ENCODE data around the gene LACRT.

Gene LACRT

GRCh38 chr12:54598970-54599369 is 35.7 kb downstream of the LACRT start:
- DNase-seq: no peak

GRCh38 chr12:54596526-54596946 is 38.2 kb downstream of the LACRT start:
- DNase-seq: peak; percentile 28

GRCh38 chr12:54595471-54595870 is 39.2 kb downstream of the LACRT start:
- DNase-seq: no peak

GRCh38 chr12:54593725-54594124 is 41.0 kb downstream of the LACRT start:
- DNase-seq: no peak

GRCh38 chr12:54593135-54593534 is 41.6 kb downstream of the LACRT start:
- no peak for DNase-seq

GRCh38 chr12:54592316-54592715 is 42.4 kb downstream of the LACRT start:
- DNase-seq: no peak

- no peak for DNase-seq
Measured at GRCh38 chr12:54590978-54591591, 43.6 kb downstream of the LACRT start.

- DNase-seq: no peak
Measured at GRCh38 chr12:54589964-54590363, 44.7 kb downstream of the LACRT start.

- DNase-seq: no peak
Measured at GRCh38 chr12:54588890-54589267, 45.8 kb downstream of the LACRT start.

- DNase-seq: no peak
Measured at GRCh38 chr12:54588110-54588889, 46.4 kb downstream of the LACRT start, which contains the start of gene PPP1R1A. PPP1R1A (minus strand) TSS chr12:54588659; CDS start chr12:54588488, 171 bp downstream.

GRCh38 chr12:54587315-54587873 is 47.3 kb downstream of the LACRT start:
- no peak for DNase-seq

GRCh38 chr12:54586620-54587019 is 48.1 kb downstream of the LACRT start:
- no peak for DNase-seq

- DNase-seq: no peak
Measured at GRCh38 chr12:54585243-54585642, 49.5 kb downstream of the LACRT start.

GRCh38 chr12:54584128-54584527 is 50.6 kb downstream of the LACRT start:
- no peak for DNase-seq

GRCh38 chr12:54583726-54584125 is 51.0 kb downstream of the LACRT start:
- no peak for DNase-seq

- DNase-seq: no peak
Measured at GRCh38 chr12:54581412-54581811, 53.3 kb downstream of the LACRT start.

Data from central memory CD4-positive, alpha-beta T cell (primary cell).